NCI-H187 (cell line): ENCODE data around the gene EFCAB6.

Experiments
- DNase-seq, 2 experiments: peaks; one replicate each; lab custom pipeline; 2025; lab: John Stamatoyannopoulos, UW

The EFCAB6 gene

DNA sequence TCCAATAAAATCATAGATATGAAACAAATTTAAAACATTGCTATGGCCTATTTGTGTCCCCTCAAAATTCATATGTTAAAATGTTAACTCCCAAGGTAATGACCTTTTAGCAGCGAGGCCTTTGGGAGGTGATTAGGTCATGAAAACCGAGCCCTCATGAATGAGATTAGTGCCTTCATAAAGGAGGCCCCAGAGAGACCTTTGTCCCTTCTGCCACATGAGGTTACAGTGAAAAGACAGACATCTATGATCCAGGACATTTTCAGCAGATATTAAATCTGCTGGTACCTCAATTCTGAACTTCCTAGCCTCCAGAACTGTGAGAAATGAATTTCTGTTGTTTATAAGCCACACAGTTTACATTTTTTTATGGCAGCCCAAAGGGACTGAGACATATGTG lies 228.6 kb downstream of the EFCAB6 start:
- DNase-seq, result no peak

DNA sequence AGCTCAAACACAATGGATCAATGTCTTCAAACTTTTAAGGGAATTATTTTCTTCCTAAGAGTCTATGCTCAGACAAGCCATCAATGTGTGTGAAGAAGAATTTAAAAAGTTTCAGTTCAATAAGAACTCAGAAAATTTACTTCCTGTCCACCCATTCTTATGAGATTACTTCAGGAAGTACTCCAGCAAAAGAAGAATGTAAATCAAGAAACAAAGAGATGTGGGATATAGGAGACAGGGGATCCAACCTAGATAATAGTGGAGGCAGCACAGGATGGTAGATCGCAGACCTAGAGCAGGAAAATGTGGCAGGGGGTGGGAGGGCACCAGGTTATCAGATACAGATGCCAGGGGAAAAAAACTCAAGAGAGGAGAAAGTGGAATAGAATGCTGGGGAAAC lies 229.7 kb downstream of the EFCAB6 start:
- DNase-seq, result no peak

- DNase-seq, result no peak
These were observed 231.8 kb downstream of the EFCAB6 start for GRCh38 chr22:43580271-43580750.

GRCh38 chr22:43574738-43575137 lies 237.4 kb downstream of the EFCAB6 start:
- no peak for DNase-seq

DNA sequence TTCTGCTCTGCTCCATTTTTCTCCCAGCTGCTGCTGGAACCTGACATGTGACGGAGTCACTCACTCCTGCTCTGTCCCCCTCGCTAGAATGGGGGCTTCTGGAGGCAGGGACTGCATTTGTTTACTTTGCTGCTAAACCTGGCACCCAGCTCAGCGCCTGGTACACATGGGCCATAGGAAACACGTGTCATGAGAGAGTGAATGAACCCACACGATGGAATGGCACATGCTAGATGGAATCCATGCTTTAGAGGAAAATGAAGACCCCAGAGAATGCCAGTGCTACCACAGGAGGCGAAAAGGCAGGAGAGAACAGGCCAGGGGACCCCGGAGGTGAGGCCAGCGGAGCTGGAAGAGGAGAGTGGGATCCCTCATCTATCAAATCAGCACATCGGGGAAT lies 239.4 kb downstream of the EFCAB6 start:
- DNase-seq, result no peak

DNA sequence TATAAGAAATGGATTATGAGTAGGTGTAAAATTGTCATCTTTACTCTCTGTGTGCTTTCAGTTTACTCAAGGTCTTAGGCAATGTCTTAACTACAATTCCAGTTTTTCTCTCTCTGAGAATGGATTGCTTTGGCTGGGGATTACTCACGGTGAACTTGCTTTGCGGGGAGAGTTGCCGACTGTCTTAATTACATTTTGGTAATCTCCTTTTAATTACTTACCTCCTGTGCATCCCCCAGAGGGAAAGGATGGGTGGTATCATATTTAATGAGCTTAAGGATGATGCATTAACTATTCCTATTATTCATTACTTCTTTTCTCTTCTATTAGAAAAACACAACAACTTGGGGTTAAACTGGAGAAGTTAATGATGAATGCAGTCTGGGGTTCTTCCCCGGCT lies 240.9 kb downstream of the EFCAB6 start:
- no peak for DNase-seq

- DNase-seq, result no peak
These were observed 241.5 kb downstream of the EFCAB6 start for GRCh38 chr22:43570531-43571165.

GRCh38 chr22:43569111-43569510 lies 243.0 kb downstream of the EFCAB6 start:
- DNase-seq, result no peak

GRCh38 chr22:43567691-43568324 lies 244.3 kb downstream of the EFCAB6 start:
- DNase-seq, result no peak

- no peak for DNase-seq
These were observed 245.4 kb downstream of the EFCAB6 start for GRCh38 chr22:43566561-43567332.

GRCh38 chr22:43566021-43566420 lies 246.1 kb downstream of the EFCAB6 start:
- no peak for DNase-seq

DNA sequence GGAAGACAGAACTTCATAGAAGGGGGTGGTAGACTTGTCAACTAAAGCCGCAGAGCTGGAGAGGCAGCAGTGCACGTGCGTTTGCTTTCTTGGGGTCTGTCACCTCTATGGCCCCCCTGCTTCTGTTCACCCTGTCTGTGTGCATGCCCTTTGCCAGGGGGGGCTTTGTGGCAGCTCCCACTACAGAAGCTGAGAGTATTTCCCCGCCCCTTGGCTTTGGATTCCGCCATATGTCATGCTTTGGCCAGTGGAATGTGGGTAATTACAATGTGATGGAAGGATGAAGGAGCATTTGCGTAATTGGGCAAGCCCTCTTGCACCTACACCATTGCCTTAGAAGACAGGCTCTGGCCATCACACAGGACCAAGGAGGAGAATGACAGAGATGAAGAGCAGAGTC lies 247.2 kb downstream of the EFCAB6 start:
- DNase-seq, result no peak

DNA sequence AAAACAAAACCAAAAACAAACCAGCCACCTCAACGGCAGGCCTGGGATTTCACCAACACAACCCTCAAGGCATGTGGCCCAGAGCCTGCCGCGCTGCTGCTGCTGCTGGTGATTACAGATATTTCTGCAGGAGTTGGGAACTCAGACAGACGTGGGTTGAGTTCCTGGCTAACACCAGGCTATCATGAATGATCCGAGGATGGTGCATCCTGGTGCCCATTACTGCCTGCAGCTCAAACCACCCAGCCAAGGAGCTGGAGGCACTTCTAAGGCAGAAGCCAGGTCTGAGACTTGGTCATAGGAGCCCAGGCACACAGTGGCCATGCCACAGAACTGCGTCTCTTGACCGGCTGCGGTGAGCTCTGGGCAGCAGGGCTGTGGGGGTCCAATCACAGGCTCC lies 248.5 kb downstream of the EFCAB6 start:
- DNase-seq, result no peak

DNA sequence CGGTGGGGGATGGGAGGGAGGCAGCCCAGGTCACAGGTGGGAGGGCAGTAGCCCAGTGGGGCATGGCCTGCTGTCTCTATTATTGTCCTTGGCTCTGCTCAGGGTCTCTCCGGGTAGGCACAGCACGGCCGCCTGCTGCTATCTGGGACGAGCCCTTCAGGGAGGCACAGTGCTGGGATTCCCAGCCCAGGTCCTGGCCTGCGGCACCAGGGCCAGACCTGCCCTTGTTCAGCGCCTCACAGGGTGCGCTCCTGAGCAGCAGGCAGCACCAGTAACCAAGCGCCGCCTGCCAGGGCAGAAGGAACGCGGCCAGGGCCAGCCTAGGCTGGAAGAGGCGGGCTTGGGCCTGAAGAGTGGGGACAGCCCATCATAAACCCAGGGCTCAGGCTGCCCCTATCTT lies 249.3 kb downstream of the EFCAB6 start:
- DNase-seq, result no peak

GRCh38 chr22:43561415-43562178 lies 250.5 kb downstream of the EFCAB6 start:
- DNase-seq, result no peak

- DNase-seq, result no peak
These were observed 251.5 kb downstream of the EFCAB6 start for GRCh38 chr22:43560651-43561050.

GRCh38 chr22:43555561-43556515 lies 256.3 kb downstream of the EFCAB6 start:
- no peak for DNase-seq

GRCh38 chr22:43554694-43555365 lies 257.3 kb downstream of the EFCAB6 start:
- no peak for DNase-seq

DNA sequence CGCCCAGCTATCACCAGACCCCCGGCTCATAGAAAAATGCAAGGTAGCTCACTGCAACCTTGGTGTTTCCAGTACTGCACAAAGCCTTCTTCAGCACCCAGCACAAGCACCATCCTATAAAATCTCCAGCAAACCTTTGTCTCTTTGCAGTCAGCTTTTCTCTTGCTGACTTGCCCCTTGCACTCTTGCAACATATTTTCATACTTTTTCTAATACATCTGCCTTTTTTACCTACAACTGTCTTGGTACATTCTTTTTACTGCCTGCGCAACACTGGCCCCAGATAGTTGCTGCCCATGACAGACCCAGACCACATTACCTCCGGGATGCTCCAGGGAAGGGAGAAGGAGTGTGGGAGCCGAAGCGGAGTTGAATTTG lies 257.9 kb downstream of the EFCAB6 start:
- no peak for DNase-seq

DNA sequence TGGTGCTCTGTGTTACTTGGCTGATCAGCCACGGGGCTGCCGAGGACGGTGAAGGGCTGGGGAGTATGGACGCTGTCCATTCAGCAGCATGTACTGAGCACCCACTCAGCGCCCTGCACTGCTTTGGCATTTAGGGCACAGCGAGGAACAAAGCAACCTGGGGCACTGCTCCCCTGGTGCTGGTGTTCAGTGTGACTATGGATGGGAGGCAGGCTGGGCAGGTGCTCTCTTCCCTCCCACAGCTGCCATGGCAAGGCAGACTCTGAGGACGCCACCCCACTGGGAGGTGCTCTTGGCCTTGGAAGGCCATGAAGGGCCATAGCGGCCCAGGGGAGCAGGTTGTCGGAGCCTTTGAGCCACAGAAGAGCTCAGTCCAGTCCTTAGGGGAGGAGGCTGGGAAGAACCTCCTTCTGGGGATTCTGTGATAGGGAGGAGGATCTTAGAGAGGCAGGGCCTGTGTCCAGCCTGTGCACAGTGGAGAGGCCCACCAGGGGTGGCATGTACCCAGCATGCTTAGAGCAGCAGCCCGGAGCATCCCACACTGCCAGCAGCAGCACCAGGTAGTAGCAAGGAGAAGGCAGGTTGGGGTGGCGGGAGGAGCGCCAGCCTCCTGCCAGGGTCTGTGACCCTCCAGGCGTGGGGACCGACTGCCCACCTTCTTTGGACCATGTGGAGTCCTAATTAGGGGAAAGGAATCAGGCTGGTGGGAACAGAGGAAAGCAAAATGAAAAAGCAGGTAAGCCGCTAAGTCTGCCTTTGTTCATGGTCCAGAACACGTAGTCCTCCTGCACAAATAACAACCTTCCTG lies 258.4 kb downstream of the EFCAB6 start:
- no peak for DNase-seq
